ENCODE results near the gene ZNF280A. TPM values are rescaled to one million over a fixed set of nuclear protein-coding genes. Genes with fewer than 3 reads are reported as not detected.
A peak's percentile ranks its signal among the peaks of the same experiment; 100 is the strongest.

ZNF280A gene
- total and polyA plus RNA-seq, 9 of the 15 experiments (the other 6 are each of a cell fraction or from before 2014, with no cell fraction given), result 19.0 to 40.8 (median 28.6) TPM

DNA sequence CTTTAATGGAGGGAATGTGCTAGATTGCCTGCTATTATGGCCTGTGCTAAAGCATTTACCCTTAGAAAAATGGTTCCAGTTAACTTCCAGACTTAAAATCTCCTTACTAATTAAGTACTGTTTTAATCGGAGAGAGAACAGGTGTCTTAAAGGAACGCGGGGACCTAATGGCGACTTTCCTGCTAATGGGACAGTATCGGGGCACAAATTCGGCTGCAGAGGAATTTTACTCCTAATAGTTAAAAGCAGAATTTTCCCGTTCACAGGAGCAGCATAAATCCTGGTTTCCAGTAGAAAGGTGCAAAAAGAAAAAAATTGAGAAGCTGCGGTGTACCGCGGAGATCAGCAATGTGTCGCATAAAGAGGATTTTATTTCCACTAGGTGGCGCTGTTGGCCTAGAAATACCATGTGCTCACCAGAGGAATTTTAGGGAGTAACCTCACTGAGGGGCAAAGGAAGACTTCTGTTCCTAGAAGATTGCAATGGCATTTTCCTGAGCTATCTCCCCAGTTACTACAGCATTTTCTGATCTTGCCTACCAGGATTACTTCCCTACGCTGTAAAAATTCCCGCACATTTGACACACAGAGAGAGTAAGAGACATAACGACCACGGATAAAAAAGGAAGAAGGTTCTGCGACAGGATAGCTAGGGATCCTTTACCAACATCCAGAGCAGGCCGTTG, 56.1 kb downstream of the ZNF280A start (continued):
- TF ChIP-seq, protein P1, sequence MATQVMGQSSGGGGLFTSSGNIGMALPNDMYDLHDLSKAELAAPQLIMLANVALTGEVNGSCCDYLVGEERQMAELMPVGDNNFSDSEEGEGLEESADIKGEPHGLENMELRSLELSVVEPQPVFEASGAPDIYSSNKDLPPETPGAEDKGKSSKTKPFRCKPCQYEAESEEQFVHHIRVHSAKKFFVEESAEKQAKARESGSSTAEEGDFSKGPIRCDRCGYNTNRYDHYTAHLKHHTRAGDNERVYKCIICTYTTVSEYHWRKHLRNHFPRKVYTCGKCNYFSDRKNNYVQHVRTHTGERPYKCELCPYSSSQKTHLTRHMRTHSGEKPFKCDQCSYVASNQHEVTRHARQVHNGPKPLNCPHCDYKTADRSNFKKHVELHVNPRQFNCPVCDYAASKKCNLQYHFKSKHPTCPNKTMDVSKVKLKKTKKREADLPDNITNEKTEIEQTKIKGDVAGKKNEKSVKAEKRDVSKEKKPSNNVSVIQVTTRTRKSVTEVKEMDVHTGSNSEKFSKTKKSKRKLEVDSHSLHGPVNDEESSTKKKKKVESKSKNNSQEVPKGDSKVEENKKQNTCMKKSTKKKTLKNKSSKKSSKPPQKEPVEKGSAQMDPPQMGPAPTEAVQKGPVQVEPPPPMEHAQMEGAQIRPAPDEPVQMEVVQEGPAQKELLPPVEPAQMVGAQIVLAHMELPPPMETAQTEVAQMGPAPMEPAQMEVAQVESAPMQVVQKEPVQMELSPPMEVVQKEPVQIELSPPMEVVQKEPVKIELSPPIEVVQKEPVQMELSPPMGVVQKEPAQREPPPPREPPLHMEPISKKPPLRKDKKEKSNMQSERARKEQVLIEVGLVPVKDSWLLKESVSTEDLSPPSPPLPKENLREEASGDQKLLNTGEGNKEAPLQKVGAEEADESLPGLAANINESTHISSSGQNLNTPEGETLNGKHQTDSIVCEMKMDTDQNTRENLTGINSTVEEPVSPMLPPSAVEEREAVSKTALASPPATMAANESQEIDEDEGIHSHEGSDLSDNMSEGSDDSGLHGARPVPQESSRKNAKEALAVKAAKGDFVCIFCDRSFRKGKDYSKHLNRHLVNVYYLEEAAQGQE (IDR thresholded peaks at IDR 0.05; ENCODE audit: borderline replicate concordance), result no peak
- TF ChIP-seq, protein P1 (CRISPR knock-in tag; IDR thresholded peaks at IDR 0.05; ENCODE audit: low read depth), result no peak
- TF ChIP-seq FOXK1 (CRISPR knock-in tag; IDR thresholded peaks at IDR 0.05; ENCODE audit: borderline replicate concordance), result peak; percentile 96
- no peak for TF ChIP-seq BDP1 (IDR thresholded peaks at IDR 0.05; ENCODE audit: insufficient read depth, insufficient read length)
- no peak for TF ChIP-seq CREB1 (IDR thresholded peaks at IDR 0.05)
- TF ChIP-seq CREB1 (CRISPR knock-in tag; IDR thresholded peaks at IDR 0.05), result peak; percentile 19; the same call in 1 of the 2 replicates
- TF ChIP-seq NCOA2 (IDR thresholded peaks at IDR 0.05; ENCODE audit: partially characterized antibody in 2 of 2), result no peak
- TF ChIP-seq PURB (CRISPR knock-in tag; IDR thresholded peaks at IDR 0.05; ENCODE audit: low read depth), result no peak
- TF ChIP-seq SRSF1 (IDR thresholded peaks at IDR 0.05; ENCODE audit: low read depth, low read length), result no peak
- TF ChIP-seq, protein P2, sequence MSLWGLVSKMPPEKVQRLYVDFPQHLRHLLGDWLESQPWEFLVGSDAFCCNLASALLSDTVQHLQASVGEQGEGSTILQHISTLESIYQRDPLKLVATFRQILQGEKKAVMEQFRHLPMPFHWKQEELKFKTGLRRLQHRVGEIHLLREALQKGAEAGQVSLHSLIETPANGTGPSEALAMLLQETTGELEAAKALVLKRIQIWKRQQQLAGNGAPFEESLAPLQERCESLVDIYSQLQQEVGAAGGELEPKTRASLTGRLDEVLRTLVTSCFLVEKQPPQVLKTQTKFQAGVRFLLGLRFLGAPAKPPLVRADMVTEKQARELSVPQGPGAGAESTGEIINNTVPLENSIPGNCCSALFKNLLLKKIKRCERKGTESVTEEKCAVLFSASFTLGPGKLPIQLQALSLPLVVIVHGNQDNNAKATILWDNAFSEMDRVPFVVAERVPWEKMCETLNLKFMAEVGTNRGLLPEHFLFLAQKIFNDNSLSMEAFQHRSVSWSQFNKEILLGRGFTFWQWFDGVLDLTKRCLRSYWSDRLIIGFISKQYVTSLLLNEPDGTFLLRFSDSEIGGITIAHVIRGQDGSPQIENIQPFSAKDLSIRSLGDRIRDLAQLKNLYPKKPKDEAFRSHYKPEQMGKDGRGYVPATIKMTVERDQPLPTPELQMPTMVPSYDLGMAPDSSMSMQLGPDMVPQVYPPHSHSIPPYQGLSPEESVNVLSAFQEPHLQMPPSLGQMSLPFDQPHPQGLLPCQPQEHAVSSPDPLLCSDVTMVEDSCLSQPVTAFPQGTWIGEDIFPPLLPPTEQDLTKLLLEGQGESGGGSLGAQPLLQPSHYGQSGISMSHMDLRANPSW (CRISPR knock-in tag; IDR thresholded peaks at IDR 0.05), result peak; percentile 95
- no peak for TF ChIP-seq PREB (CRISPR knock-in tag; IDR thresholded peaks at IDR 0.05)
- TF ChIP-seq SRSF7 (optimal IDR thresholded peaks at IDR 0.05; ENCODE audit: low read depth, low read length), result no peak
- TF ChIP-seq ZNF121 (CRISPR knock-in tag; conservative IDR thresholded peaks at IDR 0.05), result no peak
- TF ChIP-seq ZBTB12 (CRISPR knock-in tag; IDR thresholded peaks at IDR 0.05), result no peak
- no peak for TF ChIP-seq POLR2AphosphoS2 (IDR thresholded peaks at IDR 0.05; ENCODE audit: low read length)

Data from K562 (cell line).